IPS-11a (cell line): Measurements from ENCODE around the gene DNHD1.

Experiments used
- H3K4me3 ChIP-seq: one replicate; pipeline ENCODE4 v1.5.1; 2013; ENCODE audit warnings: low read depth, low read length, control low read depth

The DNHD1 gene

DNA sequence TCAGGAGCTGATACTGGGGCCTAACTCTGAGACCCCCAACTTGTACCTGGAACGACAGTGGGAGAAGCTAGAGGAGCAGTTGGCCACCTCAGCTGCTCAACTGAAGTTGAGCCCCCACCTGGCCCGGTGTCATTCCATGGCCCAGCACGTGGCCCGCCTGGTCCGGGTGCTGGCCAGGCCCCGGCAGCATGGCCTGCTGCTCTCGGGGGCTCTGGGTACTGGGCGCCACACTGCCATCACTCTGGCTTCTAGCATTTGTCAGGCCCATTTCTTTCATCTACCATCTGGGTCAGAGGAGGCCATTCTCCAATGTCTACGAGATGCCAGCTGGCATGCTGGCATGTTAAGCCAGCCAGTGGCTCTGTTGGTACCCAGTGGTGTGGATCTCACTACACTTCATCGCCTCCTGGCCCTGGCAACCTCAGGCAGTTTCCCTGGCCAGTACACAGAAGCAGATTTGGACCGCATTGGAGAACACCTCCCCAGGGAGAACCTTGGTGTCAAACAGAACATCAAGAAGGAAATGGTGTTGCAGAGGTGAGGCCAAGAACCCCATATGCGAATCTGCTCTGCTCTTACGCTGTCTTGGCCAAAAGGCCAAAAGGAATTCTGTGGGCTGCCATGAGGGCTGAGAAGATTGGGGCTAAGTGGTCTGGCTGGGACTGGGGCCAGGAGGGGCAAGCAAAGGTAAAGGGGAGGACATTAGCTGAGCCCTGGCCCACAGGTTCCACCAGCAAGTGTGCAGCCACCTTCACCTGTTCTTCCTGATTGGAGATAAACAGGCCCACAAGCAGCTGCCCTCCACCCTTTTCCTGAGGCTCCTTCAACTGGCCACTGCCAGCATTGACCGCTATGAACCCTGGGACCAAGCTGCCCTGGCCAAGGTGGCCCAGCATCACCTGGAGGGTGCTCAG is 60.9 kb downstream of the DNHD1 start:
- no peak overlapping the region for H3K4me3 ChIP-seq

DNA sequence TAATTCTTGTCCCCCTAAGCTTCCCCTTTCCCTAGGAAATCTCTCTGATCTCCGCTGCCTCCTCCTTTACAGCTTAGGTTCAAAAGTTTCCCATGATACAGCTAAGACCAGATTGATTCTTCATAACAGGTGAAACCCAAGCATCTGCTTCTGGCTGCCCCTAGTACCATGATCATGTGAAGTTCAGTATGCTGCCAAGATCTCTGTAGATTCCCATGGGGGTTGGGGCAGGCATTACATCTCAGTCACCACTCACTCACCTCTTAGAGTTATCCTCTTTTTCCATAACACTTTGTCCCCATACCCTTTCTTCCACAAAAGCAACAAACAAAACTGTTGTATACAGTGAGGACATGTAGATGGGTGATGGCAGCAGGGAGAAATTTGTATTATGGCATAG is 62.3 kb downstream of the DNHD1 start:
- H3K4me3 ChIP-seq: no peak overlapping the region

- H3K4me3 ChIP-seq: no peak overlapping the region
These were observed 64.2 kb downstream of the DNHD1 start for GRCh38 chr11:6561288-6561687.

DNA sequence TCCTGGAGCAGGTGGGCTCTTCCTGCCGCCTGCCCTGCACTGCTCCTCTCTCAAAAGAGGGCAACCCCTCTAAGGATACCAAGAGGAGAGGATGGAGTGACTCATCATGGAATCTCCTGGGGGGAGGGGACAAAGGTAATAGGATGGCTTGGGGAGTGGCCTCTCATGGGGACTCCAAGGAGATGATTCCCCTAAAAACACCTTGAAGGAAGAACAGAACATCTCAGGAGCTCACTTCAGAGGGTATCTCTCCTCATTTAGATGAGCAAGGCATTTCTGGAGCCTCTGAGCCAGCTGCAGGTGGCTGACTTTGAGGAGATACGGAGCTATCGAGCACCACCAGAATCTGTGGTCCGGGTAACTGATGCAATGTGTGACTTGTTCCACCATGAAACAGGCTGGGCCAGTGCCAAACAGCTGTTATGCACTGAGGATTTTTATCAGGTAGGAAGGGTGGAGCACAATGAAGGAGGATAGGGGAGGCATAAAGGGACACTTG is 66.1 kb downstream of the DNHD1 start:
- H3K4me3 ChIP-seq: no peak overlapping the region

- H3K4me3 ChIP-seq: no peak overlapping the region
These were observed 66.6 kb downstream of the DNHD1 start for GRCh38 chr11:6563667-6564066.

DNA sequence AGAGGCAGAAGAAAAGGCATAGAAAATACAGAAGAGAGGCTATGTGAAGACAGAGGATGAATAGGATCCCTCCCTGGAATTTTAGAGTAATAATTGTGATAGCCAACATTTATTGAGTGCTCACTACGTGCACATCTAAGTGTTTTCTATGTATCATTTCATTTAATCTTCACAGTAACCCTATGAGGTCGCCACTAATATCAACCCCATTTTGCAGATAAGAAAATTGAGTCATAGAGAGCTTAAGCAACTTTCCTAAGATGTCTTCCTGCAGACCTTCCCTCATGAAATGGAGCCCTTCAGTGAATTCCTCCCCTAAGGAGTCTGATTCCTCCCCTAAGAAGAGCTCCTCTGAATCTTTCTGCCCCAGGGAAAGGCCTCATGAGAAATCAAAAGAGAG is 68.2 kb downstream of the DNHD1 start:
- no peak overlapping the region for H3K4me3 ChIP-seq

- no peak overlapping the region for H3K4me3 ChIP-seq
These were observed 69.1 kb downstream of the DNHD1 start for GRCh38 chr11:6565988-6566703.

GRCh38 chr11:6566704-6567370 is 69.8 kb downstream of the DNHD1 start:
- no peak overlapping the region for H3K4me3 ChIP-seq

GRCh38 chr11:6567371-6567745 is 70.3 kb downstream of the DNHD1 start:
- no peak overlapping the region for H3K4me3 ChIP-seq

DNA sequence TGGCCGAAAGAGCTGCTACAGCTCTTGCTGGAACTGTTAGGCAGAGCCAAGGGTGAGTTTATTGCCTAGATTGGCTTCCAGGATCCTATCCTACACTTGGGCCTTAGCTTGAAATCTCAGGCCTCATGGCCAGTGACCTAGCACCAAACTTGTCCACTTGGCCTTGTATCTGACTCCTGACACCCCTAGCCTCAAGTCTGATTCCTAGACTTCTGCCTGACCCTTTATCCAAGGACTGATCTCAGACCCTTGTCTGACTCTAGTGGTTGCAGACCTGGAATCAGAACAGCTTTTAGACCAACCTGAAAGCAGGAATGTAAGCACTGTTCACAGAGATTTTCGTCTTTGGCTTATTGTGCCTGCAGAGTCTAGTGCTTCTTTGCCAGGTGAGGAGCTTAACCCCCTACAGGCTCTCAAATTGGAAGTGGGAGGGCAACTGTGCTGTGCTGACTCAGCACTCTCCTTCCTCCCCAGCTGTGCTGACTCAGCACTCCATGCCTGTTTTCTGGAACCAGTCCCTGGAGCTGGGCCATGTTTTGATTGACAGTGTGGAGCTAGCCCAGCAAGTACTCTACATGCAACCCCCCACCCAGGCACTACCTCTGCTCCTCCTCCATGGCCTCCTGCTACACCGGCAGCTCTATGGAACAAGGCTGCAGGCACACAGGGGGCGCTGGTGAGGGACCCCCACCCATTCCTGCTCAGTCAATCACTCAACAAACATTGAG is 71.3 kb downstream of the DNHD1 start:
- H3K4me3 ChIP-seq: no peak overlapping the region

GRCh38 chr11:6569706-6570105 is 72.6 kb downstream of the DNHD1 start:
- H3K4me3 ChIP-seq: no peak overlapping the region

GRCh38 chr11:6570691-6571427 is 73.8 kb downstream of the DNHD1 start:
- H3K4me3 ChIP-seq: no peak overlapping the region

GRCh38 chr11:6571434-6572008 is 74.4 kb downstream of the DNHD1 start:
- H3K4me3 ChIP-seq: no peak overlapping the region

DNA sequence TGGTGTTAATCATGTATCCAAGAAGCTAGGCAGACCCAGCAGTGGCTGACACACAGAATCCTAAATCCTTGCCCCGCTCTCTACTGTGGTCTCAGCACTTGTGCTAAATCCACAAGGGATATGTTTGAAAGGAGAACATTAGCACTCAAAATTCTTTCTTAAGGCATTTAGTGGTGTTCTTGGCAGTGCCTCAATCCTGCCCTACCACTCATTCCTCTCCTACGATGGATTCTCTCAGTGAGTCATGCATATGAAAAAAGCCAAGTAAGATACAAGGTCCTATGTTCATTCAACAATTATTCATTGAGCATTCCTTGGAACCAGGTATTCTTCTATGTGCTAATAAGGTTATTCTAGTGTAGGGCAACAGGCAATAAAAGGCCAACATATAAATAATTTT is 75.1 kb downstream of the DNHD1 start:
- H3K4me3 ChIP-seq: no peak overlapping the region

GRCh38 chr11:6574816-6575715 is 78.0 kb downstream of the DNHD1 start:
- no peak overlapping the region for H3K4me3 ChIP-seq

GRCh38 chr11:6576471-6577373 is 79.6 kb downstream of the DNHD1 start:
- H3K4me3 ChIP-seq: no peak overlapping the region

DNA sequence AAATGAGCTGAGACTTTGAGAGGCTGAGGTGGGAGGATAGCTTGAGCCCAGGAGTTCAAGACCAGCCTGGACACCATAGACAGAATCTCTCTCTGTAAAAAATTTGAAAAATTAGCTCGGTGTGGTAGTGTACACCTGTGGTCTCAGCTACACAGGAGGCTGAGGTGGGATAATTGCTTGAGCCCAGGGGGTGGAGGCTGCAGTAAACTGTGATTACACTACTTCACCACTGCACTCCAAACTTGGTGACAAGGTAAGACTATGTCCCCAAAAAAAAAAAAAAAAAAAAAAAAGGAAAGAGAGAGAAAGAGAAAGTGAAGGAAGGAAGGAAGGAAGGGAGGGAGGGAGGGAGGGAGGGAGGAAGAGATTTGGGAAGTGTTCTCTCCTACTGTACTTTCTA is 81.1 kb downstream of the DNHD1 start:
- no peak overlapping the region for H3K4me3 ChIP-seq

- no peak overlapping the region for H3K4me3 ChIP-seq
These were observed 82.6 kb downstream of the DNHD1 start for GRCh38 chr11:6579681-6580080.
